22Rv1 (cell line): ENCODE measurements around the gene LYPD4.

Experiments used
- H3K27ac ChIP-seq: fragments of 450-650 bp; 2 replicates; pipeline ENCODE4 v1.5.1; 2017
- CTCF ChIP-seq: fragments of 450-650 bp; IDR thresholded peaks from 2 replicates; pipeline ENCODE4 v1.5.1; 2017; ENCODE audit warnings: mild to moderate bottlenecking
- ZFX ChIP-seq: fragments of 450-650 bp; IDR thresholded peaks from 2 replicates; pipeline ENCODE4 v1.6.1; 2017; ENCODE audit warnings: antibody characterized with exemption, borderline replicate concordance

Gene LYPD4

GRCh38 chr19:41844601-41845000 lies at the start of gene LYPD4:
TSS of gene LYPD4 (minus strand) at chr19:41844683. CDS start at chr19:41839285, 5,398 bp downstream.
- no peak within 1 kb of the TSS for H3K27ac ChIP-seq
- TF ChIP-seq CTCF: no peak
- no peak for TF ChIP-seq ZFX

- TF ChIP-seq ZFX (no peak), CTCF (no peak)
- H3K27ac ChIP-seq: no peak overlapping the region
These were observed 49.4 kb upstream of the LYPD4 start for GRCh38 chr19:41893899-41894298.

GRCh38 chr19:41892173-41892902 lies 47.9 kb upstream of the LYPD4 start:
- H3K27ac ChIP-seq: no peak overlapping the region
- TF ChIP-seq CTCF (no peak), ZFX (no peak)

GRCh38 chr19:41890936-41891335 lies 46.5 kb upstream of the LYPD4 start:
- H3K27ac ChIP-seq: no peak overlapping the region
- no peak for TF ChIP-seq CTCF
- TF ChIP-seq ZFX: no peak

- H3K27ac ChIP-seq: no peak overlapping the region
- TF ChIP-seq ZFX: no peak
- TF ChIP-seq CTCF: no peak
These were observed 45.4 kb upstream of the LYPD4 start for GRCh38 chr19:41889896-41890295.

- H3K27ac ChIP-seq: no peak overlapping the region
These were observed 44.4 kb upstream of the LYPD4 start for GRCh38 chr19:41888926-41889325.

More at GRCh38 chr19:41888926-41889325, 44.4 kb upstream of the LYPD4 start:
- TF ChIP-seq CTCF (no peak), ZFX (no peak)
